Lung (tissue), 12 donors: ENCODE results near the gene ZNF827. TPM values are rescaled to one million over a fixed set of nuclear protein-coding genes. Genes with fewer than 3 reads are reported as not detected.

Source experiments
- ATAC-seq: fragments of 200-7000 bp; cut with Tn5 transposase; one replicate; pipeline ENCODE4 v1.9.1; 2020; ENCODE audit warnings: moderate number of reproducible peaks; ENCODE audit not compliant: insufficient read depth, low FRiP score
- DNase-seq, 3 donors: peaks; one replicate each; pipeline ENCODE4 v3.0.0-alpha.2; 2013 to 2017
- H3K27ac ChIP-seq, 2 donors: one replicate each; pipeline ENCODE4 v1.5.1; 2013; ENCODE audit warnings: mild to moderate bottlenecking in 2 of 2, moderate library complexity in 2 of 2, control low read depth in 1 of 2, inconsistent platforms in 1 of 2, low read depth in 1 of 2, low read length in 1 of 2
- H3K27me3 ChIP-seq, 3 donors: one replicate each; pipeline ENCODE4 v1.5.1; 2013; ENCODE audit warnings: low read length in 2 of 3; ENCODE audit not compliant: control insufficient read depth in 3 of 3, insufficient read depth in 3 of 3
- H3K36me3 ChIP-seq, 4 donors: one replicate each; pipeline ENCODE4 v1.5.1; 2013; ENCODE audit warnings: low read length in 4 of 4, mild to moderate bottlenecking in 1 of 4, moderate library complexity in 1 of 4; ENCODE audit not compliant: control insufficient read depth in 4 of 4, insufficient read depth in 4 of 4
- H3K4me1 ChIP-seq, 5 donors: one replicate each; pipeline ENCODE4 v1.5.1; 2013; ENCODE audit warnings: low read length in 5 of 5, mild to moderate bottlenecking in 2 of 5, moderate library complexity in 1 of 5; ENCODE audit not compliant: control insufficient read depth in 5 of 5, insufficient read depth in 5 of 5
- H3K4me3 ChIP-seq: one replicate; pipeline ENCODE4 v1.5.1; 2013; ENCODE audit warnings: mild to moderate bottlenecking, control low read depth, moderate library complexity
- H3K9ac ChIP-seq, 2 donors: one replicate each; pipeline ENCODE4 v1.5.1; 2013; ENCODE audit warnings: low read length in 2 of 2, control low read depth in 1 of 2; ENCODE audit not compliant: insufficient read depth in 1 of 2
- H3K9me3 ChIP-seq, 4 donors: one replicate each; pipeline ENCODE4 v1.5.1; 2013; ENCODE audit warnings: low read length in 3 of 4, mild to moderate bottlenecking in 1 of 4, moderate library complexity in 1 of 4; ENCODE audit not compliant: control insufficient read depth in 4 of 4, insufficient read depth in 3 of 4
- CTCF ChIP-seq: IDR thresholded peaks from 2 replicates; pipeline ENCODE4 v1.5.1; 2012; ENCODE audit warnings: mild to moderate bottlenecking; ENCODE audit errors: control extremely low read depth, extremely low read depth
- WGBS, 2 donors: extraction: QIAGEN DNeasy Blood & Tissue Kit; methylation state at CpG; one replicate each; pipeline ENCODE4 v1.1.7; 2013; 5-methylcytosine and 5-hydroxymethylcytosine counted together
- polyA plus RNA-seq, 2 donors: library from polyadenylated mRNA; stranded (reverse); fragments of 200-250 nt; gene quantifications; one replicate each; pipeline ENCODE4 v1.2.1, GENCODE V29; 2013
- total RNA-seq, 2 donors: library from RNA; depleted of rRNA in 1 of 2; stranded (reverse); fragments of >200 nt in 1 of 2; gene quantifications; one replicate each; pipeline ENCODE4 v1.2.1, GENCODE V29; 2014 to 2021
- donor health status: control.
- donor health status: control.
- donor health status: Bipolar disorder and iron deficiency.
- donor health status: healthy.
- donor health status: DM: yes; HTN: yes; CAD: no.

ZNF827 gene
- total and polyA plus RNA-seq, 4 donors, result 2.7 to 27.4 (median 8.2) TPM

DNA sequence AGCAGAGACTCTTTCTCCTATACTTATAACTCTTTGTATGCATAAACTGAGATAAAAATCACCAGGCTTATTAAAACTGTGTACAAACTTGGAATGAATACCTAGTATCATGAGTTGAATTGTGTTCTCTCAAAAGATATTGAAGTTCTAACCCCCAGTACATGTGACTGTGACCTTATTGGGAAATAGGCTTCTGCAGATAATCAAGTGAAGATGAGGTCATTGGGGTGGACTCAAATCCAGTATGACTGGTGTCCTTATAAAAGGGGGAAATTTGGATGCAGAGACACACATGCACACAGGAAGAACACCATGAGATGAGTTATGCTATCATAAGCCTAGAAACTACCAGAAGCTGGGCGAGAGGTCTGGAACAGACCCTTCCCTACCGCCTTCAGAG is 26.2 kb downstream of the ZNF827 start:
- H3K4me1 ChIP-seq, result peaks cover 3 to 16% (median 7%) of the 10 kb centered on the region in 5 donors
- H3K4me3 ChIP-seq, result no peak overlapping the region
- H3K27ac ChIP-seq, result no peak overlapping the region
- TF ChIP-seq CTCF, result no peak
- no peak overlapping the region for H3K9ac ChIP-seq
- H3K27me3 ChIP-seq, result no peaks in the 10 kb centered on the region
- no peaks in the 10 kb centered on the region for H3K9me3 ChIP-seq
- ATAC-seq (no peak), DNase-seq (no peak)
- H3K36me3 ChIP-seq, result no peaks in the 10 kb centered on the region
- 96 to 98% methylated on average over 2 of the region's 2 CpGs for WGBS, 2 donors

GRCh38 chr4:145909773-145910172 is 28.9 kb downstream of the ZNF827 start:
- Histone ChIP-seq H3K4me3 (peak overlapping the region; percentile 7), H3K36me3 (no peaks in the 10 kb centered on the region), H3K9me3 (no peaks in the 10 kb centered on the region), H3K27me3 (no peaks in the 10 kb centered on the region), H3K9ac (no peak overlapping the region), H3K27ac (peak overlapping the region; percentile 43 to 80), H3K4me1 (peaks cover 4 to 19% (median 9%) of the 10 kb centered on the region in 5 donors)
- 53% methylated on average over 12 of the region's 12 CpGs for WGBS, 2 donors
- DNase-seq (no peak), ATAC-seq (peak; percentile 42)
- no peak for TF ChIP-seq CTCF

GRCh38 chr4:145909281-145909715 is 29.3 kb downstream of the ZNF827 start:
- H3K27me3 ChIP-seq, result no peaks in the 10 kb centered on the region
- no peak overlapping the region for H3K4me3 ChIP-seq
- no peaks in the 10 kb centered on the region for H3K36me3 ChIP-seq
- no peaks in the 10 kb centered on the region for H3K9me3 ChIP-seq
- 61 to 67% methylated on average over 7 of the region's 7 CpGs for WGBS, 2 donors
- H3K4me1 ChIP-seq, result peaks cover 7 to 16% (median 7%) of the 10 kb centered on the region in 5 donors
- H3K27ac ChIP-seq, result peak overlapping the region in 1 of 2 donors; percentile 43
- peak; percentile 89 for ATAC-seq
- no peak for TF ChIP-seq CTCF
- H3K9ac ChIP-seq, result no peak overlapping the region
- peak in 2 of 3 donors; percentile 39 to 53 for DNase-seq

DNA sequence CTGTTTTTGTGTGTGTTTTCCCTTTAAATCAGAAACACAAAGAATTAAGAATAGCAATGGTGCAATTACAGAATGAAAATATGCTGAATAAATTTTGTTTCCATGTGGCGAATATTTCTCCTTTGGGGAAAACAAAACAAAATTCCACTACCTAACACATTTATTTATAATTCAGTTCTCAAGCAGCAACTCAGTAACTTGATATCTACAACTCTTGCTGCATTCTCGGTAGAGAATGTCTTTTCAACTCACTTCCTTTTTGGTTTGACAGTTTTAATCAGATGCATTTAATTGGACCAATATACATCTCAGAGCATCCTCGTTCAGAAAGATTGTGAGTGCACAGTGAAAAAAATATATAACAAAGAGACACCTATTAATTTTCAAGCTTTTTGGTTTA is 30.8 kb downstream of the ZNF827 start:
- H3K4me1 ChIP-seq, result peaks cover 3 to 12% (median 7%) of the 10 kb centered on the region in 5 donors
- WGBS, 2 donors, result 60 to 63% methylated on average over 3 of the region's 3 CpGs
- no peaks in the 10 kb centered on the region for H3K27me3 ChIP-seq
- H3K27ac ChIP-seq, result no peak overlapping the region
- H3K4me3 ChIP-seq, result no peak overlapping the region
- H3K9me3 ChIP-seq, result no peaks in the 10 kb centered on the region
- ATAC-seq (no peak), DNase-seq (no peak)
- no peak overlapping the region for H3K9ac ChIP-seq
- TF ChIP-seq CTCF, result no peak
- peaks cover 0 to 3% (median 2%) of the 10 kb centered on the region in 4 donors for H3K36me3 ChIP-seq
